Raji (cell line): ENCODE data around the gene LBH.

Experiments used
- POLR2A ChIP-seq: IDR thresholded peaks from 2 replicates; pipeline ENCODE4 v1.6.1; 2011; ENCODE audit warnings: low read depth, low read length, control low read depth; ENCODE audit not compliant: insufficient read depth

Gene LBH

GRCh38 chr2:30237966-30238800, 6.8 kb downstream of the LBH start:
- no peak for TF ChIP-seq POLR2A

- TF ChIP-seq POLR2A: no peak
These were observed 8.1 kb downstream of the LBH start for GRCh38 chr2:30239308-30239985.

- no peak for TF ChIP-seq POLR2A
These were observed 8.8 kb downstream of the LBH start for GRCh38 chr2:30239986-30240752.

- TF ChIP-seq POLR2A: no peak
These were observed 11.9 kb downstream of the LBH start for GRCh38 chr2:30243231-30243630.

DNA sequence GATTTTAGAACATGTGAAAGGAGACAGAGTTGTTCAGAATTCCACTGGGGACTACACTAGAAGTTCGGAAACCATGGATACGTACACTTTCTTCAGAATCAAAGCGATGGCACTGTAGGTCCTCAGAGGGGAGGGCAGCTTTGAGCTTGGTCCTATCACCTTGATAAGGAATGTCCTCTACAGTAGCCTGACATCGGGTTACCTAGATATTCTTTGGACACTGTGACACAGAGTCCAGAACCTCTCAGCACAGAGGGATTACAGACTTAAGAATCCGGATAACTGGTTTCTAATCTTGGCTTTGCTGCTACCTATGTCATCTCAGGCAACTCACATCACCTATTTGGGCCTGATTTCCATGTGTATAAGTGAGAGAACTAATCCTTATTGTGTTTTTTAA, 14.0 kb downstream of the LBH start:
- no peak for TF ChIP-seq POLR2A

DNA sequence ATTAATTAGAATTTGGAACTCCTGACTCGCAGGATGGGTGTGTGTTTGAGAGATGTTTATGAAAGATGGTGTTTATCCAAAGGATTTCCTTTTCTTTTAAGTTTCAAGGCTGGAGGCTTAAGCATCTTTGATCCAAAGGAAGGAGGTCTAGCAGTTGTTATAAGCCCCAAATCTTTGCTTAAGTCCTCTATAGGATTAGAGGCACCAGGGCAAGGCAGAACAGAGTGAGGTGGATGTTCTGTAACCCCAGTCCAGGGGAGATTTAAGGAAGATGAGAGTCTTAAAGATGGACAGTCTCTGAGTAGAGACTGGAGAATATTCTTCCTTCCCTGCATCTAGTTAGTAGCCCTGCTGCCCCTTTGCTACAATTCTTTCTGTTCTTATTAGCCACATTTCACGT, 17.5 kb downstream of the LBH start:
- no peak for TF ChIP-seq POLR2A

GRCh38 chr2:30249354-30249753, 18.0 kb downstream of the LBH start:
- TF ChIP-seq POLR2A: no peak

- no peak for TF ChIP-seq POLR2A
These were observed 19.1 kb downstream of the LBH start for GRCh38 chr2:30250421-30250820.

GRCh38 chr2:30252723-30253701, 21.7 kb downstream of the LBH start:
- no peak for TF ChIP-seq POLR2A

DNA sequence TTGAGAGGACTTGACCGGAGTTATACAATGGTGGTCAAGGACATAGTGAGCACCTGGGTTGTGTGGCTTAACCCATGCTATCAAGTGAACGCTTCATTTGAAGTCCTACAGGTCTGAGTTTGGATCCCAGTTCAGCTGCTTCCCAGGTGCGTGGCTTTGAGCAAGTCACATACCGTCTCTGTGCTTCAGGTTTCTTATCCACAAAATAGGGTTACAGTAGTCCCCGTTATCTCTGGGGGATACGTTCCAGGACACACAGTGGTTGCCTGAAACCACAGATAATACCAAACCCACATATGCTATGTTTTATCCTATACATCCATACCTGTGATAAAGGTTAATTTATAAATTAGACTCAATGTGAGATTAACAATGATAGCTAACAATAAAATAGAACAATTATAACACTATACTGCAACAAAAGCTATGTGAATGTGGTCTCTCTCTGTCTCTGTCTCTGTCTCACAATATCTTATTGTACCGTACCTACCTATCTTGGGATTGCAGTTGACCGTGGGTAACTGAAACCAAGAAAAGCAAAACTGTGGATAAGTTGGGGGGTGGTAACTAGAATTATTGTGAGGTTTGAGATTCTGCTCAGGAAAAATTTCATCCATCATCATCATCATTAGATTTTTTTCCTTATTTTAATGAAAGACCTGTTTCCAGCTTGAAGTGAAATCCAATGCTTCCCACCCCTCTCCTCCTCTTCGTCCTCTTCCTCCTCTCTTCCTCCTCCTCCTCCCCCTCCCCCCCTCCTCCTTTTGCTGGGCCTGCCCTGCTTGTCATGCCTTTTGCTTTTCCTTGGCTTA, 22.7 kb downstream of the LBH start:
- no peak for TF ChIP-seq POLR2A

GRCh38 chr2:30254685-30255001, 23.3 kb downstream of the LBH start:
- TF ChIP-seq POLR2A: no peak

- TF ChIP-seq POLR2A: no peak
These were observed 23.7 kb downstream of the LBH start for GRCh38 chr2:30255026-30255425.

DNA sequence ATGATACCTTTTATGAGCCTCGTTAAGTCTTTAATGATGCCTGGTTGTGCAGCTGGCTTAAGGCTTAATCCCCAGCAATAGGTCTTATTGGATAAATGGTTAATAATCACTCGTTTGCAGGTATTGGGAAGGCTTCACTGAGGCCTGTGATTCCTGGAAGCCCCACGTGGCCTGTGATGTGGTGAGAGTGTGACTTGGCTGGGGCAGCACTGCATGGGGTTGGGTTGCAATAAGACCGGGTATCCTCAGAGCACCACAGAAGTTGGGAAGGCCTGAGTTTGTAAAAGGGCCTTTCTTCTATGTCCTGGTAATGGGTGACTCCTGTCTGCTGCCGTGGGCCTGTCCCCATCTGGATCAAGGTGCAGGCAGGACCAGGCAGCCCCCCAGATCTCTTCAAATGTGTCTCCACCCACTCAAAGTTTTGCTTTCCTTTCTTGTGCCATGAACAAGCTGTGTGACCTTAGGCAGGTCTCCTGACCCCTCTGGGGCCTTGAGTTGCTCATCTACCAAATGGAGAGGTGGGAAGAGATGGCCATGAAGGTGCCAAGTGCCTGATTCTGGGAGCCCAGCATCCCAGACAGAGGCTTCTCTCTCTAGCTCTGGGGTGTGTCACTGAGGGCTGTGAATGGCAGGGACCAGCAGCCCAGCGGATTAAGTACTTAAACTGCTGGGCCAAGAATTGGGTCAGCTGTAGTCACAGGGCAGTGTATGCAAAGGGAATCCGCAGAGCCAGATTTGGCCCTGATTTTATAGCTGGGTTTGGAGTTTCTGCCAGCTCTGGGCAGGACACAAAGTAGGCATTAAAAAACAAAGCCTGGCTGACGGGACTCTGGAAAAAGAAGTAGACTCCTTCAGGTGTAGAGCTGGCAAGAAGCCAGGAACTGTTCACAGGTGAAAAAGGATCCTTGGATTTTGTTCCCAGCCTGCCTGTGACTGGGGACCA, 24.4 kb downstream of the LBH start:
- no peak for TF ChIP-seq POLR2A
